Glutamatergic neuron (in vitro differentiated cells): Measurements from ENCODE around the gene ZFHX3. TPM values are rescaled to one million over a fixed set of nuclear protein-coding genes. Genes with fewer than 3 reads are reported as not detected.
"Not testable (repeated sequence)": the region's sequence is repeated elsewhere in the genome, so short reads cannot be mapped to it uniquely, and the experiment has no call there.

ENCODE experiments used
- DNase-seq: peaks from one replicate; pipeline ENCODE4 v3.0.0; 2022
- H3K27ac Mint-ChIP-seq: one replicate; pipeline ENCODE4 v1.8.0; 2020; ENCODE audit warnings: mild to moderate bottlenecking, mixed read lengths, inconsistent platforms; ENCODE audit not compliant: unreplicated experiment
- H3K27me3 Mint-ChIP-seq: one replicate; pipeline ENCODE4 v1.8.0; 2020; ENCODE audit warnings: mild to moderate bottlenecking, moderate library complexity, mixed read lengths, inconsistent platforms; ENCODE audit not compliant: unreplicated experiment
- H3K36me3 Mint-ChIP-seq: one replicate; pipeline ENCODE4 v1.8.0; 2020; ENCODE audit warnings: mild to moderate bottlenecking, mixed read lengths, inconsistent platforms; ENCODE audit not compliant: unreplicated experiment
- H3K4me1 Mint-ChIP-seq: one replicate; pipeline ENCODE4 v1.8.0; 2020; ENCODE audit warnings: mild to moderate bottlenecking, low read depth, mixed read lengths, inconsistent platforms; ENCODE audit not compliant: unreplicated experiment
- H3K4me3 Mint-ChIP-seq: one replicate; pipeline ENCODE4 v1.8.0; 2020; ENCODE audit warnings: mild to moderate bottlenecking, mixed read lengths, inconsistent platforms; ENCODE audit not compliant: unreplicated experiment
- H3K9me3 Mint-ChIP-seq: one replicate; pipeline ENCODE4 v1.8.0; 2020; ENCODE audit warnings: mild to moderate bottlenecking, moderate library complexity, mixed read lengths, inconsistent platforms; ENCODE audit not compliant: unreplicated experiment
- total RNA-seq: library from RNA; stranded (reverse); fragmentation: NEBNext Ultra II Directional; extraction: Animal tissue kit (Norgen Biotek cat#: 25700); gene quantifications from one replicate; pipeline ENCODE4 v1.2.1, GENCODE V29; 2021; ENCODE audit not compliant: unreplicated experiment
- TF ChIP-seq, protein P1 (sequence below): fragments of 200-600 bp; sonication (generic); IDR thresholded peaks from one replicate; pipeline ENCODE4 v1.5.0; 2021; ENCODE audit not compliant: partially characterized antibody, unreplicated experiment

ZFHX3 gene
- total RNA-seq, 1 donor from 2014 or later: 6.8 TPM

DNA sequence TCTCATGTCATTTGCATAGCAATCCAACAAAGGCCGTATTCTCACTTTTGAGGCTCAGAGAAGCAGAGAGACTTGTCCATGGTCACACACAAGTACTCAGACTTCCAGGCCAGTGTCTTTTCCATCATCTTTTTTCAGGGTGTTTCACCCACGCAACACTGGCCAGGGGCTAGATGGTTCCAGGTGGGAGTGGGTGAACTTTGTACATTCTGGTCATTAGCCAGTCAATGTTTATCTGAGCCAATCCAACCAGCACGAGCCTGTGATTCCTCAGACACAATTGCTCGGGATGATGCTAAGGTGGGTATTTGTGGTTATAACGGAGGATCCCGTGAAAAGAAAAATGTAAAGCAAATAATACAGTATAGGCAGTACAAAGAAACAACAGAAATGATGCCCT, 56.3 kb downstream of the ZFHX3 start:
- TF ChIP-seq, protein P1, sequence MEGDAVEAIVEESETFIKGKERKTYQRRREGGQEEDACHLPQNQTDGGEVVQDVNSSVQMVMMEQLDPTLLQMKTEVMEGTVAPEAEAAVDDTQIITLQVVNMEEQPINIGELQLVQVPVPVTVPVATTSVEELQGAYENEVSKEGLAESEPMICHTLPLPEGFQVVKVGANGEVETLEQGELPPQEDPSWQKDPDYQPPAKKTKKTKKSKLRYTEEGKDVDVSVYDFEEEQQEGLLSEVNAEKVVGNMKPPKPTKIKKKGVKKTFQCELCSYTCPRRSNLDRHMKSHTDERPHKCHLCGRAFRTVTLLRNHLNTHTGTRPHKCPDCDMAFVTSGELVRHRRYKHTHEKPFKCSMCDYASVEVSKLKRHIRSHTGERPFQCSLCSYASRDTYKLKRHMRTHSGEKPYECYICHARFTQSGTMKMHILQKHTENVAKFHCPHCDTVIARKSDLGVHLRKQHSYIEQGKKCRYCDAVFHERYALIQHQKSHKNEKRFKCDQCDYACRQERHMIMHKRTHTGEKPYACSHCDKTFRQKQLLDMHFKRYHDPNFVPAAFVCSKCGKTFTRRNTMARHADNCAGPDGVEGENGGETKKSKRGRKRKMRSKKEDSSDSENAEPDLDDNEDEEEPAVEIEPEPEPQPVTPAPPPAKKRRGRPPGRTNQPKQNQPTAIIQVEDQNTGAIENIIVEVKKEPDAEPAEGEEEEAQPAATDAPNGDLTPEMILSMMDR: no peak
- Mint-ChIP-seq H3K27ac (peak overlapping the region; percentile 50), H3K27me3 (peaks cover 4% of the 10 kb centered on the region), H3K4me1 (peaks cover 31% of the 10 kb centered on the region), H3K9me3 (no peaks in the 10 kb centered on the region), H3K36me3 (no peaks in the 10 kb centered on the region), H3K4me3 (peak overlapping the region; percentile 67)
- no peak for DNase-seq

GRCh38 chr16:72991211-72991610, 56.7 kb downstream of the ZFHX3 start:
- H3K27ac Mint-ChIP-seq: no peak overlapping the region
- peaks cover 30% of the 10 kb centered on the region for H3K4me1 Mint-ChIP-seq
- no peaks in the 10 kb centered on the region for H3K36me3 Mint-ChIP-seq
- no peak for DNase-seq
- H3K4me3 Mint-ChIP-seq: no peak overlapping the region
- H3K27me3 Mint-ChIP-seq: peaks cover 4% of the 10 kb centered on the region
- TF ChIP-seq, protein P1: no peak
- no peaks in the 10 kb centered on the region for H3K9me3 Mint-ChIP-seq

GRCh38 chr16:72990571-72990970, 57.4 kb downstream of the ZFHX3 start:
- H3K9me3 Mint-ChIP-seq: peaks cover 1% of the 10 kb centered on the region
- peaks cover 33% of the 10 kb centered on the region for H3K4me1 Mint-ChIP-seq
- TF ChIP-seq, protein P1: no peak
- H3K36me3 Mint-ChIP-seq: no peaks in the 10 kb centered on the region
- H3K27me3 Mint-ChIP-seq: peaks cover 5% of the 10 kb centered on the region
- no peak overlapping the region for H3K4me3 Mint-ChIP-seq
- no peak overlapping the region for H3K27ac Mint-ChIP-seq
- no peak for DNase-seq

DNA sequence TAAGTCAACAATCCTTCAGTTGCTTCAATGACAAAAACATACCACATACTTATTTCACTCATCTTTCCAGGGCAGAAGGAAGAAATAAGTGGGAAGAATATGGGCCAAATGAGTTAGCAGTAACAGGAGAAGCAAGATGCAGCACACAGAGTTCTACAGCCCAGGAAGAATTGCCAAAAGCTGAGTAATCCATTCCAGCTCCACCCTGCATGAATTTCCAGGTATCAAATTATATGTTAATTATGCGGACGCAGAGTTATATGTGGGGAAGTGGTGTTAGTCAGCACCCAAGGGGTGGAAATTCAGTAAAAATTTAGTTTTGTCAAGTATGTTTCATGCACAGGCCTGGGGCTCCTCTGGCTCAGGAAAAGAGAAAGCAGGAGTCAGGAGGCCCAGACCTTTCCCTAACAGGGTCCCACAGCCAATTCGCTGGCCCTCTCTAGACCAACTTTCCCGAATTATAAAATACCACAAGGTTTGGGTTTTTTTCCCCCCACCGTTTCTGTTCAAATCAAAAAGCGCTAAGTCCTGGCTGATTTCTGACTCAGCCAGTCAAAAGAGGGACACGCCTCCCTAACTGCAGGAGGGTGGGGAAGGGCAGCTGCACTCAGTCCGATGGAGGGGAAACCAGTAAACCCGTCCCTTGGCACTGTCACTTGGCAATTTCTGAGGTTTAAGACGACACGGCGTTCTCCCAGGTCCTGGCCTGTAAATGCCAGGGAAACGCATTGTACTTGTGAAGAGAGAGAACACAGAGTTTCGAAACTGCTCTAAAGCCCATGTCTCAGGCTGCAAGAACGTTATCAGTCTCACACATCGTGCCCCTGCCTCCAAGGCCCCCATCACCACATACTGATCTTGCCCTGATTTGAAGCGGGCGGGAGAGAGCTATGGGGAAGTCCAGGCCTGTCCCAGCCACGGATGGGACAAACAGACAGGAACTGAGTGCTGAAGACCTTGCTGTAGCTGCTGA, 58.1 kb downstream of the ZFHX3 start:
- H3K4me3 Mint-ChIP-seq: no peak overlapping the region
- no peak for DNase-seq
- H3K9me3 Mint-ChIP-seq: peaks cover 5% of the 10 kb centered on the region
- H3K27me3 Mint-ChIP-seq: peaks cover 7% of the 10 kb centered on the region
- no peaks in the 10 kb centered on the region for H3K36me3 Mint-ChIP-seq
- TF ChIP-seq, protein P1: no peak
- H3K4me1 Mint-ChIP-seq: peaks cover 37% of the 10 kb centered on the region
- no peak overlapping the region for H3K27ac Mint-ChIP-seq

DNA sequence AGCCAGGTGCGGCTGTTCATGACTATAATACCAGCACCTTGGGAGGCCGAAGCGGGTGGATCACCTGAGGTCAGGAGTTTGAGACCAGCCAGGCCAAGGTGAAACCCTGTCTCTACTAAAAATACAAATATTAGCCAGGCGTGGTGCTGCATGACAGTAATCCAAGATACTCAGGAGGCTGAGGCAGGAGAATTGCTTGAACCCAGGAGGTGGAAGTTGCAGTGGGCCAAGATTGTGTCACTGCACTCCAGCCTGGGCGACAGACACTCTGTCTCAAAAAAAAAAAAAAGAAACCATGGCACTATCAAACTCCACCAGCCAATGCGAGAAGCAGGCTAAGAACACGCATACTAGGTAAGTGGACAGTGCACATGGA, 58.7 kb downstream of the ZFHX3 start:
- not testable (repeated sequence) for DNase-seq, H3K36me3 Mint-ChIP-seq, H3K27me3 Mint-ChIP-seq, H3K27ac Mint-ChIP-seq, H3K9me3 Mint-ChIP-seq, H3K4me3 Mint-ChIP-seq
- peaks cover 36% of the 10 kb centered on the region for H3K4me1 Mint-ChIP-seq
